Activated CD8-positive, alpha-beta memory T cell treated with anti-CD3 and anti-CD28 coated beads for 4 hours (primary cell): ENCODE data around the gene GLB1L3.
"Not testable (repeated sequence)": the region's sequence is repeated elsewhere in the genome, so short reads cannot be mapped to it uniquely, and the experiment has no call there.

ENCODE experiments used
- DNase-seq, 2 donors: peaks; one replicate each; pipeline ENCODE4 v3.0.0-alpha.2; 2020; ENCODE audit warnings: low read depth in 2 of 2

Gene GLB1L3

DNA sequence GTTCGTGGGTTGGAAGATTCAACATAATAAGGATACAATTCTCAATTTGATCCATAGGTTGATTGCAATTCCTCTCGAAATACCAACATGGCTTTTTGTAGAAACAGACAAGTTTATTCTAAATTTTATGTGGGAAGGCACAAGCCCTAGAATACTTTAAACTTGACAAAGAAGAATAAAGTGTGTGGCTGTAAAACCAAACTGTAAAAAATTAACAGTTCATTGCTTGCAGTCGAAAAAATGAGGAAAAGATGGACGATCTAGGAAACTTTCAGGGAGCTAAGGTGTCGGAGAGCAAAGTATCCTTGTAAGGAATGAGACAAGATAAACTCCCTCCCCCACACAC lies 1.0 kb upstream of the GLB1L3 start:
- no peak for DNase-seq

DNA sequence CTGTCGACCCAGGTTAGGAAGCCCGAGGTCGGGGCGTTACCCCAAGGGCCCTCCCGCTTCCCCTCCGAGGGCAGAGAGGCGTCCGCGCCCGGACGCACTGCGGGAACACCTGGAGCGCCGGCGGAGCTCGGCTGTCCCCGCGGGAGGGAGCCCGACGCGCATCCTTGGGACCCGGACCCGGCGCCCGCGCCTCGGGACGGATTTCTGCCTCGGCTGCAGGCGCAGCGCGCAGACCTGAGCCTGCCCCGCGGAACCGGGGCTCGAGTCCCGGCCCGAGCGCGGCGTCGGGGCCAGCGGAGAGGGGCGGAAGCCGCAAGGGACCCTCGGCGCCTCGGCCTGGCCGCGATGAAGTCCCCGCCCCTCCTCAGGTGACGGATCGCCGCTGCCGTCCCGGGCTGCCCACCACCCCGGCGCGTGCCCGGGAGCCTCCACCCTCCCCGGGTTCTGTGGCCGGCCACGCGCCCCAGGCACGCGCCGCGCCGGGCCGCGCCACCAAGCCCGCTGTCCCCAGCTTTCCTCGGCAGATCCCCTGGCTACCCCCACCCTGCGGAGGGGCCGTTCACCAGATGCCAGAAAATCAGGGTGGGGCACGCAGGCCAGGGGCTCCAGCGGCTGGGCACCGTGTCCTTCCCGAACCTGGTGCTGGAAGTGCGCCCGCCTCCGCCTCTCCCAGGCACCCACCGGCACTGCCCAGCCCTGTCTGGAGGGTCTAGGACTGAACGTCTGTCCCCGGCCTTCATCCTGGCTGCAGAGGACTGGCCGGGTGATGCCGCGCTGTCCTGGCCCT lies 410 bp downstream of the GLB1L3 start:
- no peak for DNase-seq

DNA sequence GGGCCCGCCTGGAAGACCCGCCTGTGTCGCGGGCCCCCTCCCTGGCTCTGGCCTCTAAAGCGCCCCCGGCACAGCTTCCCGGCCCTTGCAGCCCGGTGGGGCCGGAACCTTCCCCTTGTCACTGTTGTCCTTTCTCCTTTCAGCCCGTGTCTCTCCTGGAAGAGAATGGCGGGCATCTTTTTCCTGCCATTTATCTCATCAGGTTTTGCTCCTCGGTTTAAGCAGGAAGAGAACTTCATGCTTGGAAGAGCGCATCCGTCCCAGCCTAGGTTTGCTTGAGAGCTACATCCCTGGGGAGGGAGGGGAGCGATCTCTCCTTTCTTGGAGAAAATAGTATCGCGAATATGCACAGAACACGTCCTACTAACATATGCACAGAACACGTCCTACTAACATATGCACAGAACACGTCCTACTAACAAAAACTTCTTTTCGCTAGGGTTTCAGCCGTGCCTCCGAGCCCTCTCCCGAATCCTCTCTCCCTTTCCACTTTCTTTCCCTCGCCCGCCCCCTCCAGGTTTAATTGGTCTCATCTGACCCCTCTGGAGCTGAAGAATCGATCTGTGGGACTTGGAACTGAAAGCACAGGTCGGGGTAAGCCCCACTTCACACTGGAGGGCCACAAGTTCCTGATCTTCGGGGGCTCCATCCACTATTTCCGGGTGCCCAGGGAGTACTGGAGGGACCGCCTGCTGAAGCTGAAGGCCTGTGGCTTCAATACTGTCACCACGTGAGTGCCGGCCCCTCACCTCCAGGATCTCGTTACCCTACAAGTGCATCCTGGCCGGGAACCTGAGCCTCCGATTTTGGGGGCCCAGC lies 1.2 kb downstream of the GLB1L3 start:
- DNase-seq = no peak

DNA sequence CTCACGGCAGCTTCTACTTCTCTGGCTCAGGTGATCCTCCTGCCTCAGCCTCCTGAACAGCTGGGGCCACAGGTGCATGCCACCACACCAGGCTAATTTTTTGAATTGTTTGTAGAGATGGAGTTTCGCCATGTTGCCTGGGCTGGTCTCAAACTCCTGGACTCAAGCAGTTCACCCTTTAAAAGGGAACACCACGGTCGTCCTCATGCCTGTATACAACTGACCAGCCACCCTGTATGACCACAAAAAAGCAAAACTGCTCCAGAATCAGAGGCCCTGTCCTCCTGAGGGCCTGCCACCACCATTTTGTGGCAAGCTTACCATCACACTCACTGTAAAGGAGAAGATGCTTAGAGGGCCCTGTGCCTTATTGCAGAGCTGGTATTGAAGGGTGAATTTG lies 2.2 kb downstream of the GLB1L3 start:
- DNase-seq = no peak

DNA sequence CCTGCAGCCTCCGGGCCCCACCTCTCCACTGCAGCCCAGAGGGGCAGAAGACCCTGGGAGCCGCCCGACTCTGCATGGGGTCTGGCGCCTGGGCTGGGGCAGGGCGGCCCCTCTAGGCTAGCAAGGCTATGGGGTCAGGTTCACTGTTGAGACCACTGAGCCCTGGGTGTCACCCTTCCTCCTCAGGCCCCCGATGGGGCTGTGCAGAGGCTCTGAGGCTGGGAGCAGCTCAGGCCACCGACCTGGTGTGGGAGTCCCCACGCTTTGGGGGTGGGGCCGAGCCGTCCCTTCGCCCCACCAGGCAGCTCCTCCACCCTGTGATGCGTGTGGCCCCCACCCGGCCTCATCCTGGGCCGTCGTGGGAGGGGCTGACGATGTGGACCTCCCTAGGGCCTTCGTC lies 5.5 kb downstream of the GLB1L3 start:
- DNase-seq = not testable (repeated sequence)

DNA sequence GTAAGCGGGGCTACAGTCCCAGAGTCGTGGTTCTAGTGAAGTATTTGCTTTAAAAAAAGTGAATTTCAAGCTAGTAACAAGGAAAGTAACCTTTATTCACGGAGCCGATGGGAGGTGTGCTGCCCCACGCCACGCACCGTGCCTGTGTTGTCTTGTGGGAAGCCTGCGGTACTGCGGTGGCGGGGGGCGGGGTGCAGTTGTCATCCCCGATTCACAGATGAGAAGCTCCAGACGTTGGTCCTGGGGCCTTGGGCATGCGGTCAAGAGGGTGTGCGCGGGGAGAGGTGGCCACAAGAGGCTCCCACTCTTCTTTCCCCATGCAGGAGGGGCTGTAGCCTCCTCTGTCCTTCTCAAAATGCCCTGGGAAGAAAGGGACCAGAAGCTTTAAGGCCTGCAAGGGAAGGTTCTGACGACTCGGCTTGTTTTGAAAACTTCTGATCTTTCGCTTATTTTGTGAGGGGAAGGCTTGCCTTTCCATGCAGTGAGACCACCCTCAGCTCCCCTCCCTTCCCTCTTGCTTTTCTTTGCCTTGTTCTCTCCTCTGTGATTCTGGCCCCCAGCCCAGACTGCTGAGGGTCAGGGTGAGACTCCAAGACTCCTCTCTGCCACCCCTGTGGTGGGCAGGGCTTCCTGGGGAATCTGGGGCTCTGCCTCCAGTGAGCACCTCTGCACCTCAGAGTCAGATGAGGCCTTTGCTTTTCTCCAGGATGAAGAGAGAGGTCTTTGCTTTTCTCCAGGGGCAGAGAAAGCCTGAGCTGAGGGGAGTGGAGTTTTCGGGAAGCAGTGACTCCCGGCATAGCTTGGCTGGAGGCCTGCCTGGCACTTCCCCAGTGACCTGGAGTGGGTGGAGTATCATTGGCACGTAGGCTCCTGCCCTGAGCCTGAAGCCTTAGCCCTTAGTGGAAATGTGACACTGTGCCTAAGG lies 6.2 kb downstream of the GLB1L3 start:
- DNase-seq = no peak

DNA sequence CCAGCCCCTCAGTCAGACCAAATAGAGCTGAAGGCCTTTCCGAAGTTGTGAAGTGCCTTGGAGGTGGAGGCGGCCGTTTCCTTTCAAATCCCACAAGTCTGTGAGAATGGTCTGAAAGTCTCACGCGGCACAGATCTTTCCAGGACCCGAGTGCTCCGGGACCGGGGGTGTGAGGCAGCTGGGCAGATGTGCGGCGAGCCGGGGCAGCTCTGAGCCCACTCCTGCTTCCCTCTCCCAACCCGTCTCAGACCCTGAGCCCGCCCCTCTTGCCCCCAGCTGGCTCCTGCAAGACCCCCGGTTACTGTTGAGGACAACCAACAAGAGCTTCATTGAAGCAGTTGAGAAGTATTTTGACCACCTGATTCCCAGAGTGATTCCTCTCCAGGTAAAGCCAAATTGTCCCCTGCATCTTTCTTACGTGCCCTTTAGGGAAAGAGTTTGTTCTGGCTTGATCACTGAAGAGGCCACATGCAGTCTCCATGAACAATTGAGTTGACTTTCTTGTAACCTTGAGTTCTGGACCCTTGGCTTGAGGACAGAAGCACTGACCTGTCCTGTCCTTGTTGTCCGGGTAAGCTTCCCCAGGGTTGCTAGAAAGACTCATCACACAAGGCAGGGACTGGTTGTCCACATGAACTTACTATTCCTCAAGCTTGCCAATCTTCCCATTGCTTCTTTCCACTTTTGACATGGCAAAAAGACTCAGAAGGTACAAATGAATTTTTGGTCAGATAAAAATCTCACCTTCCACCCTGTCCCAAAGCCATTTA lies 7.5 kb downstream of the GLB1L3 start:
- DNase-seq = no peak

DNA sequence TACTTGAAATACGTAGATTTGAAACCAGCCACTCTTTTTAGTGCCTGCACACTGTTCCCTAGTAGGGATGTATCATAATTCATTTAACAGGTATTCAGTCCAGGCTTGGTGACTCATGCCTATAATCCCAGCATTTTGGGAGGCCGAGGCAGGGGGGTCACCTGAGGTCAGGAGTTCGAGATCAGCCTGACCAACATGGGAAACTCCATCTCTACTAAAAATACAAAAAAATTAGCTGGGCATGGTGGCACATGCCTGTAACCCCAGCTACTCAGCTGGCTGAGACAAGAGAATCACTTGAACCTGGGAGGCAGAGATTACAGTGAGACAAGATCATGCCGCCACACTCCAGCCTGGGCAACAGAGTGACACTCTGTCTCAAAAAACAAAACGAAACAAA lies 8.2 kb downstream of the GLB1L3 start:
- DNase-seq = not testable (repeated sequence)

DNA sequence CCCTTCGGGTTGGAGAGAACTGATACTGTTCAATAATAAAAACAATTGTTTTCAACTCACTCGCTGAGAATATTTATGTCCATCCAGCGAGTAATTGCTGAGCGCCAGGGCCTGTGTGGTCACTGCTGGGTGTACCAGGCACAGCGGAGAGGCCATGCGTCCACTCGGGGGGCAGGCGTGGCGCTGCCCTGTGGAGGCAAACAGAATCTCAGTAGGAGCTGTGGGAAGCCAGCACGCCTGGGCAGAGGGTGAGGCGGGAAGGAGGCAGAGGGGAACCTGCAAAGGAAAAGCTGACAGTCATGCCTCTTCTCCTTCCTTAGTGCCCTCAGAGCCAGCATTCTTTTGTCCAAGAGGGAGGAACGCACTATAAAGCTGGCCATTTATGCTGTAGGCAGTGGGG lies 11.4 kb downstream of the GLB1L3 start:
- no peak for DNase-seq

DNA sequence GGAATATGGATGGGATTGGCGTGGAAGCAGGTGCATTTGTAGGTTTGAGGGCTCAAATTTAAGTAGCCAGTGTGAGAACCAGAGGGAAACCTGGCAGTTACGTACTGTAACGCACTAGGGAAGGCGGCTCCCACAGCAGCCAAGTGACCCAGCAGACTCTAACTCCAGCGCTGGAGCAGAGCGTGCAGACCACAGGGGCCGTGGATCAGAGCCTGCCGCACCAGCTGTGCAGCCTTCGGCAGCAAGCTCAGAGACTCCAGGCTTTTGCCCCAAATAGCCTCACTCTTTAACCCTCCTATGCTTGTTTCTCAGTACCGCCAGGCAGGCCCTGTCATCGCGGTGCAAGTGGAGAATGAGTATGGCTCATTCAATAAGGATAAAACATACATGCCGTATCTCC lies 12.3 kb downstream of the GLB1L3 start:
- DNase-seq = no peak

DNA sequence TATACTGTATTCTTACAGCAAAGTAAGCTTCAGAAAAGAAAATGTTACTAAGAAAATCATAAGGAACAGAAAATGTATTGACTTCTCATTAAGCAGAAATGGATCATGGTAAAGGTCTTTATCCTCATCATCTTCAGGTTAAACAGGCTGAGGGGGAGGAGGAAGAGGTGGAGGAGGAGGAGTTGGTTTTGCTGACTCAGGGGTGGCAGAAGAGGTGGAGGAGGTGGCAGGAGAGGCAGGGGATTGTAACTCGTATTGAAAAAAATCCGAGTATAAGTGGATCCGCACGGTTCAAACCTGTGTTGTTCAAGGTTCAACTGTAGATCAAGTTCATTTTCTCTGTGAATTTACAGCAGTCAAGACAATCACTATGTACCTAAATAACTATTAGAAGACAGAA lies 13.0 kb downstream of the GLB1L3 start:
- DNase-seq = no peak

DNA sequence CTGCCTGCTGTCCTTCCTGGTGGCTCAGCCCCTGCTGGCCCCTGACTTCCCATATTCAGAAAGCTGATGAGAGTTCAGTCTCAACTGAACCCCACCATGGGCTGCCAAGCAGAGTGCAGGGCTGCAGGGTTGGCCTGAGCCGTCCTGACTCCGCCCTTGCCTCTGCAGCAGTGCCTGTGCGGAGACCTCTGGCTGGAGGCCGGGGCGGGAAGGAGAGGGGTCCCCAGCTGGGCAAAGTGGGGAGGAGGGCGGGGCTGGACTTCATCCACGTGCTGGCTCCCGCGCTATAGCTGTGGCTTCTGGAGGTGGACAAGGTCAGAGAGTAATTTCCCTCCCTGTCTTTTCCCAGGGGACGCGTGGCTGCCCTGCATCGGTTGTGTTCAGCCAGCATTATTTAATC lies 13.6 kb downstream of the GLB1L3 start:
- DNase-seq = no peak

DNA sequence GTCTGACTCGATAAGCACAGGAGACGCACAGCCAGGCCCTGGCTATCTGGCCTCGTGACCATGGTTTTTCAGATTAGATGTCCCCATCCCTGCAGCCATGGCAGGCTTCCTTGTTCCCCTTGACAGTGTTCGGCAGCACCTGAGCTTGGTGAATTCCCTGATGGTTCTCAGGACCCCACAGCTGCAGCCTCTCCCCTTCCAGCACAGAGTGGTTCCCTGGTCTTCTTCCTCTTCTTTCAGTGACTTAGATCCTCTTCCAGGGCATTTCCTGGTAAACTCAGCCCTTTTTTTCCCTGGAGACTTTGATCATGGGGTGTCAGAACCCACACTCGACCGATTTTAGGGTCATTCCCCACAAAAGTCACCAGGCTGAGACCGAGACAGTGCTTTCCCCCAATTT lies 14.5 kb downstream of the GLB1L3 start:
- no peak for DNase-seq

DNA sequence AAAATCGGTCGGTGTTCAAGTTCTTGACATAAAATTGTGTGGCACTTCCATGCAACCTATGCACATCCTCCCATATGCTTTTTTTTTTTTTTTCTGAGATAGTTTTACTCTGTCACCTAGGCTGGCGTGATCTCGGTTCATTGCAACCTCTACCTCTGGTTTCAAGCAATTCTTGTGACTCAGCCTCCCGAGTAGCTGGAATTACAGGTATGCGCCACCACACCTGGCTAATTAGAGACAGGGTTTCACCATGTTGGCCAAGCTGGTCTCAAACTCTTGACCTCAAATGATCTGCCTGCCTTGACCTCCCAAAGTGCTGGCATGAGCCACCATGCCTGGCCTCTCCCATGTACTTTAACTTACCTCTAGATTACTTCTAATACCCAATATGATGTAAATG lies 15.0 kb downstream of the GLB1L3 start:
- no peak for DNase-seq

DNA sequence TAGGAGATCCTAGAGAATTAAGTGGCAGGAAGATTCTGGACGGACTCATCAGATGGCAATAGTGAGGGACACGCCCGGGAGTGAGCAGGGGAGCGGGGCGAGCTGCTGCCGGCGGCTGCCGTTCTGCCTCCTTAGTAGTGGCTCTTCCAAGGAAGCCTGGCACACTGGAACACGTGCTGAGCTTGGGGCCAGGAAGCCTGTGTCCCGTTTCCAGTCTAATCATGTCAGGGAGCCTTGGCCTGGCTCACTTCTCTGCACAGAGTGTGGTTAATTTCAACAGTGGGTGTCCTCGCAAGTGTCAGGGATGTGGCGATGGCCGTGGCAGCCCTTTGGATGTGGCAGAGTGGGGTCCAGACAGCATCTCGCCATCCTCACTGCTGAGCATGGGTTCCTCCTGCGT lies 16.5 kb downstream of the GLB1L3 start:
- no peak for DNase-seq

DNA sequence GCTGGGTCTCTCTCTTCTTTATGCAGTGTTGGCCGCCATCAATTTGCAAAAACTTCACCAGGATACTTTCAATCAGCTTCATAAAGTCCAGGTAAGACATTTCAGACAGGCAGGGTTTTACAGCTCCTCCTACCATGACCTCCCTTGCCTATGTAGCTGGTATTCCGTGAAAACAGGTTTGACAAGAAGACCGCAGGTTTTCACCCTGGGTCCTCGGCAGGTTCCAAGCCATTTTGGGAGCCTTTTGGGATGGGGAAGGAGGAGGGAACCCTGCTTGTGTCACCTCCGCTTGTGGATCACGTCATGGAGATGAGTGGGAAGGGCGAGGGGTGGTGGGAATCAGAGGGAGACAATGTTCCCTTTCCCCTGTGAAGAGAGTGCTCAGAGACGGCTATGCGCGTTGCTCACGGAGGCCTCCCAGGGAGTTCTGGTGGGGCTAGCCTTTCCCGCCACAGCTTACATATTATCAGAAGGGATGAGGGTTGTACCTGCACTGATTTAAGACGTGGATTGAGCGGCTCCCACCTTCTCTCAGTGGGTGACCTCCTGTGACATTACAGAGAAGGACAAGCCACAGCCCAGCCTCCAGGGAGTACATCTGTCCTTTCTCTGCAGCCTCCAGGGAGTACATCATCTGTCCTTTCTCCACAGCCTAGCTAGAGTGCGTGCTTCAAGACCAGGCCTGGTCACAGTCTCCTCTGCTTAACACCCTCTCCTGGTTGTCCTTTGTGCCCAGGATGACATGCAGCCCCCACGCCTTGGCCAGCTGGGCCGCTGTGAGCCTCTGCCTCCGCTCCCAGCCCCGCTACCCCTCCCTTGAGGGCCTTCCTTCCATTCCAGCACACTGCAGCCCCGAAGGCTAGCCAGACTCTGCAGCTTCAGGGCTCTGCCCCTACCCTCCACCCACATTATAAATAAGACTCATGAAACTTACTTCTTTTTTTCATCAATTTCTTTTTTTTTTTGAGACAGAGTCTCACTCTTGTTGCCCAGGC lies 17.2 kb downstream of the GLB1L3 start:
- DNase-seq = no peak

DNA sequence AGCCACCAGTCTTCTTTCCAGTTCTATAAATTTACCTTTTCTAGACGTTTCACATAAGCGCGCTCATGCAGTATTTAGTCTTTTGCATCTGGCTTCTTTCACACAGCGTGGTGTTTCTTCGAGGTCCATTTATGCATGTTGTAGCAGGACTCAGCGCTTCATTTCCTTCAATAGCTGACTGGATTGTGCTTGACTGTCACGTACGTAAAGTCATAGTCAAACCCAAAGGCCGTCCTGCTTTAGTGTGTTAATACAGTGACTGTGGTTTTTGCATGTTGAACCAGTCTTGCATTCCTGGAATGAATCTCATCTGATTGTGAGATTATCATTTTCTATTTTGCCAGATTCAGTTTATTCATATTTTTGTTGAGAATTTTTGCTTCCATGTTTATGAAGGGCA lies 18.5 kb downstream of the GLB1L3 start:
- DNase-seq = no peak

DNA sequence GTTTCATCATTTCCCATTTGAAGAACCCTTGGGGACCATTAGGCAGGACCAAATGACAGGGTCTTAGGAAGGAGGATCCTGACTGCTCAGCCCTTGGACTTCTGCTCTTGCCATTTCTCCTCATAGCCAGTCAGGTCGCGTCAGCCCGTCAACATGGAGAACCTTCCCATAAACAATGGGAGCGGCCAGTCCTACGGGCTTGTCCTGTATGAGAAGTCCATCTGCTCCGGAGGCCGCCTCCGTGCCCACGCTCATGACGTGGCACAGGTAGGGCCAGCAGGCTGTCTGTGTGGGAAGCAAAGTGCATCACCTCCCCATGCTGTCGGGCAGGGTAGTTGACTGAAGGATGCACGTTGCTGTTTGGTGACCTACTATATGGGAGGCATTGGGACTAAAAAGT lies 36.0 kb downstream of the GLB1L3 start:
- no peak for DNase-seq

DNA sequence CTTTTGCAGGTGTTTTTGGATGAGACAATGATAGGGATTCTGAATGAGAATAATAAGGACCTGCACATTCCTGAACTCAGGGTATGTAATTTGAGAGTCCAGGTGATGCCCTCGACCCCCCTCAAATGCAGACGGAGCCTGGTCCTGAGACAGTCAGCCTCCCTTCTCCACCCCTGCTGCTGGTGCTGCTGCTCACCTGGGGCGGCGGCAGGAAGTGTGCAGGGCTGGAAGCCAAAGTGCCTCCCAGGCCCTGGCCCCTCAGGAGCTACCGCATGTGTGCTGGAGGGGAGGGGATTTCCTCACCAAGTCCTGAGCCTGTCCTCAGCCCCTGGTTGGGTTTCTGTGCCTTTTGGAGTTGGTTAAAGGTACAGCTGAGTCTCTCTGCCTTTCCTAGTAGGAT lies 36.6 kb downstream of the GLB1L3 start:
- no peak for DNase-seq

DNA sequence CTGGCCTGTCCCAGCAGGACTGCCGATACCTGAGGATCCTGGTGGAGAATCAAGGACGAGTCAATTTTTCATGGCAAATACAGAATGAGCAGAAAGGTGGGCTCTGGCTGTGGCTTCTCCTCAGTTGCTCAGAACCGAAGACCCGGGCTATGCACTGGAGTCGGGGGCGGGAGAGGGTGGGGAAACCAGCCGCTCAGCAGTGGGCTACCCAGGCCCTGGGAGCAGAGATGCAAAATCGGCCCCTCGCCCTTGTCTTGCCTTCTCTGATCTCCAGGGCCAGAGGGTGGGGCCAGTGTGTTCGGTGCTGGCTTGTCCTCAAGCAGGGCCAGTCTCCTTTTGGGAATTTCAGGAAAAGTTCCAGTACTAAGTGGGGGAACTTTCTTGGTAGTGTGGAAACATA lies 37.2 kb downstream of the GLB1L3 start:
- no peak for DNase-seq
